22Rv1 (cell line): ENCODE measurements around the gene CPA5.

ENCODE experiments used
- CTCF ChIP-seq: fragments of 450-650 bp; IDR thresholded peaks from 2 replicates; pipeline ENCODE4 v1.5.1; 2017; ENCODE audit warnings: mild to moderate bottlenecking
- ZFX ChIP-seq: fragments of 450-650 bp; IDR thresholded peaks from 2 replicates; pipeline ENCODE4 v1.6.1; 2017; ENCODE audit warnings: antibody characterized with exemption, borderline replicate concordance

- TF ChIP-seq CTCF (no peak), ZFX (no peak)
These were observed 42.0 kb upstream of the CPA5 start for GRCh38 chr7:130302649-130303048.
